CD4-positive, alpha-beta memory T cell (primary cell): ENCODE measurements around the gene PDGFRA. TPM values are rescaled to one million over a fixed set of nuclear protein-coding genes. Genes with fewer than 3 reads are reported as not detected.
"Not testable (repeated sequence)": the region's sequence is repeated elsewhere in the genome, so short reads cannot be mapped to it uniquely, and the experiment has no call there.

Experiments used
- CTCF ChIA-PET: fragments of 350-600 bp; sonication (Branson Sonifier 250); formaldehyde crosslinking; loops from one replicate; lab custom pipeline; 2021; ENCODE audit warnings: inconsistent platforms; ENCODE audit not compliant: partially characterized antibody; lab: Charles Lee
- POLR2A ChIA-PET: fragments of 350-600 bp; sonication (Branson Sonifier 250); formaldehyde crosslinking; loops from one replicate; lab custom pipeline; 2021; ENCODE audit not compliant: partially characterized antibody; lab: Charles Lee
- DNase-seq, 5 donors: peaks; one replicate each; pipeline versions ENCODE4 v3.0.0 to v3.0.0-alpha.2; 2020 to 2022; ENCODE audit warnings: mixed read lengths in 1 of 5
- H3K27ac ChIP-seq: one replicate; pipeline ENCODE4 v1.7.0; 2013; ENCODE audit warnings: low read depth, low read length
- H3K27me3 ChIP-seq: 2 replicates; pipeline ENCODE4 v1.7.0; 2013; ENCODE audit warnings: mild to moderate bottlenecking, low read length, moderate library complexity; ENCODE audit not compliant: insufficient read depth
- H3K36me3 ChIP-seq: 2 replicates; pipeline ENCODE4 v1.7.0; 2013; ENCODE audit warnings: mild to moderate bottlenecking, low read length, moderate library complexity; ENCODE audit not compliant: insufficient read depth
- H3K4me1 ChIP-seq: 2 replicates; pipeline ENCODE4 v1.7.0; 2013; ENCODE audit warnings: mild to moderate bottlenecking, low read length, moderate library complexity; ENCODE audit not compliant: insufficient read depth
- H3K4me3 ChIP-seq, 2 donors: one replicate each; pipeline ENCODE4 v1.7.0; 2013; ENCODE audit warnings: low read length in 2 of 2, mild to moderate bottlenecking in 1 of 2
- H3K9me3 ChIP-seq, 2 donors: one replicate each; pipeline ENCODE4 v1.7.0; 2013; ENCODE audit warnings: low read length in 2 of 2, control low read depth in 1 of 2; ENCODE audit not compliant: control insufficient read depth in 1 of 2
- H3K27ac Mint-ChIP-seq, 7 donors: one replicate each; pipeline ENCODE4 v1.8.0; 2020 to 2021; ENCODE audit warnings: mixed read lengths in 7 of 7, mild to moderate bottlenecking in 6 of 7, inconsistent platforms in 3 of 7, moderate library complexity in 3 of 7
- H3K27me3 Mint-ChIP-seq, 2 donors: one replicate each; pipeline ENCODE4 v1.8.0; 2020 to 2021; ENCODE audit warnings: mixed read lengths in 2 of 2
- H3K36me3 Mint-ChIP-seq, 2 donors: one replicate each; pipeline ENCODE4 v1.8.0; 2020 to 2021; ENCODE audit warnings: mixed read lengths in 2 of 2, inconsistent platforms in 1 of 2, mild to moderate bottlenecking in 1 of 2
- H3K4me1 Mint-ChIP-seq, 4 donors: one replicate each; pipeline ENCODE4 v1.8.0; 2020 to 2021; ENCODE audit warnings: mixed read lengths in 4 of 4, mild to moderate bottlenecking in 1 of 4
- H3K4me3 Mint-ChIP-seq, 8 donors: one replicate each; pipeline ENCODE4 v1.8.0; 2020 to 2021; ENCODE audit warnings: mixed read lengths in 8 of 8, mild to moderate bottlenecking in 7 of 8, moderate library complexity in 6 of 8, inconsistent platforms in 3 of 8
- H3K9me3 Mint-ChIP-seq, 8 donors: one replicate each; pipeline ENCODE4 v1.8.0; 2020 to 2021; ENCODE audit warnings: mixed read lengths in 8 of 8, mild to moderate bottlenecking in 5 of 8, inconsistent platforms in 3 of 8, moderate library complexity in 1 of 8
- intact Hi-C: fragments of 100-400 bp; cut with micrococcal nuclease; formaldehyde crosslinking; loops from one replicate; pipeline ENCODE4 v1.15.1; 2023
- polyA plus RNA-seq, 2 donors: library from polyadenylated mRNA; unstranded; fragments of 300-500 nt; fragmentation: Illumina TruSeq; gene quantifications; one replicate each; pipeline ENCODE4 v1.2.3, GENCODE V29; 2021
- total RNA-seq, 2 experiments: library from RNA; stranded (reverse); gene quantifications; one replicate each; pipeline ENCODE4 v1.2.3, GENCODE V29; 2021

Gene PDGFRA
- total and polyA plus RNA-seq, 4 experiments from 2014 or later: not detected

GRCh38 chr4:54238389-54238788, 9.3 kb downstream of the PDGFRA start:
- Mint-ChIP-seq H3K4me3 (no peak overlapping the region), H3K27me3 (peaks cover 22 to 38% of the 10 kb centered on the region in 2 donors), H3K27ac (no peak overlapping the region), H3K9me3 (peaks cover 0 to 5% (median 0%) of the 10 kb centered on the region in 8 donors), H3K4me1 (peaks cover 2 to 9% (median 5%) of the 10 kb centered on the region in 4 donors), H3K36me3 (no peaks in the 10 kb centered on the region)
- CTCF ChIA-PET: interaction anchor here (3.1 kb wide), 1 partner anchor 308 kb away, joined by 12 read pairs; no protein-coding TSS in a partner anchor
- intact Hi-C loops: no loop called here
- peaks cover 9% of the 10 kb centered on the region for H3K4me1 ChIP-seq
- no peaks in the 10 kb centered on the region for H3K9me3 ChIP-seq
- no peaks in the 10 kb centered on the region for H3K36me3 ChIP-seq
- H3K4me3 ChIP-seq: no peak overlapping the region
- DNase-seq: no peak
- POLR2A ChIA-PET: no interaction called here
- no peak overlapping the region for H3K27ac ChIP-seq
- H3K27me3 ChIP-seq: no peaks in the 10 kb centered on the region

GRCh38 chr4:54241268-54241823, 12.3 kb downstream of the PDGFRA start:
- H3K4me3 Mint-ChIP-seq, H3K27ac Mint-ChIP-seq, H3K9me3 ChIP-seq, intact Hi-C loops, POLR2A ChIA-PET, H3K4me3 ChIP-seq, H3K36me3 ChIP-seq, H3K4me1 ChIP-seq, H3K4me1 Mint-ChIP-seq, H3K27ac ChIP-seq, H3K27me3 ChIP-seq, H3K36me3 Mint-ChIP-seq, DNase-seq, H3K9me3 Mint-ChIP-seq: not testable (repeated sequence)
- CTCF ChIA-PET: interaction anchor here (2.8 kb wide), 1 partner anchor 8 kb away, joined by 11 read pairs; no protein-coding TSS in a partner anchor
- H3K27me3 Mint-ChIP-seq: peaks cover 15 to 29% of the 10 kb centered on the region in 2 donors

- H3K27ac ChIP-seq, POLR2A ChIA-PET, intact Hi-C loops, H3K4me1 Mint-ChIP-seq, H3K9me3 ChIP-seq, H3K36me3 ChIP-seq, H3K27me3 ChIP-seq, H3K4me3 ChIP-seq, H3K4me3 Mint-ChIP-seq, DNase-seq, H3K4me1 ChIP-seq, H3K36me3 Mint-ChIP-seq, H3K27ac Mint-ChIP-seq: not testable (repeated sequence)
- CTCF ChIA-PET: interaction anchor here (2.8 kb wide), 1 partner anchor 10 kb away, joined by 11 read pairs; no protein-coding TSS in a partner anchor
- peaks cover 0 to 10% (median 5%) of the 10 kb centered on the region in 8 donors for H3K9me3 Mint-ChIP-seq
- peaks cover 11 to 21% of the 10 kb centered on the region in 2 donors for H3K27me3 Mint-ChIP-seq
Observed at GRCh38 chr4:54243541-54243940, 14.4 kb downstream of the PDGFRA start.

GRCh38 chr4:54252312-54252711, 23.2 kb downstream of the PDGFRA start:
- DNase-seq, H3K4me3 Mint-ChIP-seq, H3K4me1 ChIP-seq, H3K4me1 Mint-ChIP-seq, POLR2A ChIA-PET, H3K27ac ChIP-seq, H3K36me3 Mint-ChIP-seq, H3K36me3 ChIP-seq, CTCF ChIA-PET, H3K27me3 Mint-ChIP-seq, H3K27ac Mint-ChIP-seq, intact Hi-C loops, H3K27me3 ChIP-seq, H3K9me3 ChIP-seq, H3K4me3 ChIP-seq: not testable (repeated sequence)
- peaks cover 0 to 28% (median 8%) of the 10 kb centered on the region in 8 donors for H3K9me3 Mint-ChIP-seq

GRCh38 chr4:54254116-54254914, 25.2 kb downstream of the PDGFRA start:
- Histone ChIP-seq H3K27me3 (no peaks in the 10 kb centered on the region), H3K9me3 (no peaks in the 10 kb centered on the region), H3K36me3 (no peaks in the 10 kb centered on the region), H3K4me1 (no peaks in the 10 kb centered on the region), H3K4me3 (no peak overlapping the region), H3K27ac (no peak overlapping the region)
- DNase-seq: no peak
- Mint-ChIP-seq H3K4me3 (no peak overlapping the region), H3K27me3 (peaks cover 0 to 3% of the 10 kb centered on the region in 2 donors), H3K27ac (no peak overlapping the region), H3K9me3 (peaks cover 0 to 16% (median 3%) of the 10 kb centered on the region in 8 donors), H3K4me1 (no peaks in the 10 kb centered on the region), H3K36me3 (no peaks in the 10 kb centered on the region)
- POLR2A ChIA-PET: no interaction called here
- CTCF ChIA-PET: no interaction called here
- intact Hi-C loops: no loop called here

DNA sequence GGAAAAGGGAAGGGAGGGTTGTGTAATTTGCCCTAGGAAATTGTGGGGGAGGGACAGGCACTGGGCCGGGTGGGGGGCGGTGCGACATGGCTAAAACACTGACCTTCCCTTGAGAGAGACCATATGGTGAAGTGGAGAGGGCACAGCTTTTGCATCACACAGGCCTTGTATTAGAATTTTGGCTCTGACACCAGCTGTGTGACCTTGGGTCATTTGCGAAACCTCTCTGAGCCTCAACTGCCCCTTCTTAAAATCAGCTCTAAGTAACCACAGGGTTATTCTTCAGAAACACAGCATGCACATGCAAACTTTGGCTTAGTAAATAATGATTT, 25.8 kb downstream of the PDGFRA start:
- Histone ChIP-seq H3K27me3 (no peaks in the 10 kb centered on the region), H3K4me1 (no peaks in the 10 kb centered on the region), H3K27ac (no peak overlapping the region), H3K9me3 (no peaks in the 10 kb centered on the region), H3K4me3 (no peak overlapping the region), H3K36me3 (no peaks in the 10 kb centered on the region)
- peaks cover 0 to 5% of the 10 kb centered on the region in 2 donors for H3K27me3 Mint-ChIP-seq
- H3K4me3 Mint-ChIP-seq: no peak overlapping the region
- DNase-seq: no peak
- H3K9me3 Mint-ChIP-seq: peaks cover 0 to 16% (median 0%) of the 10 kb centered on the region in 8 donors
- H3K4me1 Mint-ChIP-seq: no peaks in the 10 kb centered on the region
- POLR2A ChIA-PET: no interaction called here
- intact Hi-C loops: no loop called here
- H3K27ac Mint-ChIP-seq: no peak overlapping the region
- no peaks in the 10 kb centered on the region for H3K36me3 Mint-ChIP-seq
- CTCF ChIA-PET: no interaction called here

- peaks cover 0 to 5% of the 10 kb centered on the region in 2 donors for H3K27me3 Mint-ChIP-seq
- peaks cover 0 to 10% (median 0%) of the 10 kb centered on the region in 8 donors for H3K9me3 Mint-ChIP-seq
- ChIA-PET CTCF (no interaction called here), POLR2A (no interaction called here)
- Histone ChIP-seq H3K36me3 (no peaks in the 10 kb centered on the region), H3K9me3 (no peaks in the 10 kb centered on the region), H3K4me3 (no peak overlapping the region), H3K27ac (no peak overlapping the region), H3K4me1 (no peaks in the 10 kb centered on the region), H3K27me3 (no peaks in the 10 kb centered on the region)
- no peak overlapping the region for H3K27ac Mint-ChIP-seq
- intact Hi-C loops: no loop called here
- H3K36me3 Mint-ChIP-seq: no peaks in the 10 kb centered on the region
- H3K4me3 Mint-ChIP-seq: no peak overlapping the region
- DNase-seq: no peak
- H3K4me1 Mint-ChIP-seq: no peaks in the 10 kb centered on the region
Observed at GRCh38 chr4:54255881-54256280, 26.8 kb downstream of the PDGFRA start.
